GOT3 (cell line): ENCODE results near the gene CACFD1.

Experiments used
- DNase-seq: peaks from one replicate; lab custom pipeline; 2025; ENCODE audit warnings: mixed read lengths; lab: John Stamatoyannopoulos, UW

CACFD1 gene

DNA sequence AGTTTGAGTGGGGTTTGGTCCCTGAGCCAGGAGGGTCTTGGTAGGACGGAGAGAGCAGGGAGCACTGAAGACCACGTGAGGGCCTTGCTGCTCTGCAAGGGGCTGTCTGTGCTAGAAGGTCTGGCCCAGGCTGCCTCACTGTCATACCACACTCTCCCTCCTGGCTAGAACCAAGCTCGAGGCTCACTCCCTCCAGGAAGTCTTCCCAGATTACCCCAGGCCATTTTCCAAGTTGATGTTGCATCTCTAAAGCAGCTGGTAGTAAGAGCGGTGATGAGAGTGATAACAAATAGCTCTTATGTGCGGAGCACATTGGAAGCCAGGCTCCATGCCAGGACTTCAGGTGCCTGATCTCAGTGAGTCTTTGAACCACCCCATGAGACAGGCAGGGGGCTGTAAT lies 58.4 kb downstream of the CACFD1 start:
- no peak for DNase-seq

GRCh38 chr9:133518706-133519449 lies 59.1 kb downstream of the CACFD1 start:
- DNase-seq, result no peak

DNA sequence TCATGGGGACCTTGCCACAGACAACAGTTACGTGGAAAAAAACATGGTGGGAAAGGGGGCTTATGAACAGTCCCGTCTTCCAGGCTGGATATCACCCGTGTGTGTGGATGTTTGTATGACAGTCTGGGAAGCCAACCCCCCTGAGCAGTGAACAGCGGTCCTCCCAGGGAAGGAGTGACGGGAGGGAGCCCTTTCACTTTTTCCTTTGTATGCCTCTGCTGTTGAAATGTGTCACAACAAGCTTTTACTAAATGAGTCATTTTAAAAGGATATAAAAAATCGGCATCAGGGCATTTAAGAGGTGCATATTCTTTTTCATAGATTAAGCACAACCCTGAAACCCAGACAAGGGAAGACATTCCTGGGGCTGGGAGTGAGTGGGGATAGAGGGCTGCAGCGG lies 59.9 kb downstream of the CACFD1 start:
- DNase-seq, result no peak

DNA sequence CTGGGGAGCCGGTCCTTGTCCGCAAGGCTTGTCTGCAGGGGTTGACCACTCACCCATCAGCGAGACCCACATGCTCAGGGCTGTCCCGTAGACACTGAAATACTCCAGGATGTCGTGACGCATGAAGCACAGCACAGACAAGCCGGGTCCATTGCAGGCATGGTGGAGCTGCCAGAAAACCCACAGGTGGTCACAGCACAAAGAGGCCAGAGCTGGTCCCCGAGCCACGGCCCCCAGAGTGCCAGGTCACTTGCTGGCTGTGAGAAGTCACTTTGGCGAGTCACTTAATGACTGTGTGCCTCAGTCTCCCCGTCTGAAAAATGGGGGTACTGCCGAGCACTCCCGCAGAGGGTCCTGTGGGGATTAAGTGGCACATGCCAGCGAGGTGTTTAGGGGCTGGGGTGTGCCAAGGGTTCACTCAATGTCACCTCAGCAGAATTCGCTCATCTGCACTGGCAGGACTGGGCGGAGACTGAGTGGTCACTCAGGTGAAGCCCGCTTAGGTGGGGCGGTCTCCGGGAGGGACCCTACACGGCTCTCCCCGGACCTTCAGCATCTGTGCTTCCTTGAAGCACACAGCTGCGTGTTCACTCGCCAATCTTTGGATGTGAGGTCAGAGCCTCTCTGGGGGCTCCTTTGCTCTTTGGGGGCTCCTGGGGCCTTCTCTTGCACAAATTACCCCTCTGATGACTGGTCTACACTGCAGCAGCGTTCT lies 60.5 kb downstream of the CACFD1 start:
- DNase-seq, result no peak
